ENCODE results near the gene UFSP1.

- TF ChIP-seq CTCF (IDR thresholded peaks at IDR 0.05) (no peak), POLR2AphosphoS5 (IDR thresholded peaks at IDR 0.05; ENCODE audit: insufficient read depth in 1 of 2, low read depth in 1 of 2) (no peak)
These were observed at the start of gene UFSP1 for GRCh38 chr7:100888988-100889750.

Measured in vagina (tissue), 2 donors.